ENCODE data around the gene ENKUR. TPM values are rescaled to one million over a fixed set of nuclear protein-coding genes. Genes with fewer than 3 reads are reported as not detected.

Gene ENKUR
- total RNA-seq, 6 experiments from 2014 or later: 0.14 to 0.33 (median 0.23) TPM; not detected in 1

GRCh38 chr10:24981161-24981710 is 34.7 kb downstream of the ENKUR start:
- H3K27me3 Mint-ChIP-seq (ENCODE audit: insufficient read depth): peaks cover 1% of the 10 kb centered on the region; the same call in 1 of the 2 replicates
- DNase-seq: peak; percentile 2
- no peaks in the 10 kb centered on the region for H3K9me3 Mint-ChIP-seq
- TF ChIP-seq CTCF (IDR thresholded peaks at IDR 0.05): no peak
- no peak overlapping the region for H3K4me3 Mint-ChIP-seq
- no peak overlapping the region for H3K27ac Mint-ChIP-seq
- H3K36me3 Mint-ChIP-seq (ENCODE audit: low read depth): no peaks in the 10 kb centered on the region
- H3K4me1 Mint-ChIP-seq (ENCODE audit: low read depth): peaks cover 18% of the 10 kb centered on the region

GRCh38 chr10:24979685-24980084 is 36.3 kb downstream of the ENKUR start:
- Mint-ChIP-seq H3K9me3 (no peaks in the 10 kb centered on the region), H3K27me3 (ENCODE audit: insufficient read depth) (peaks cover 4% of the 10 kb centered on the region), H3K4me1 (ENCODE audit: low read depth) (peaks cover 26% of the 10 kb centered on the region), H3K4me3 (no peak overlapping the region), H3K27ac (no peak overlapping the region), H3K36me3 (ENCODE audit: low read depth) (no peaks in the 10 kb centered on the region)
- DNase-seq: no peak
- TF ChIP-seq CTCF (IDR thresholded peaks at IDR 0.05): no peak

GRCh38 chr10:24974976-24975375 is 41.0 kb downstream of the ENKUR start:
- H3K9me3 Mint-ChIP-seq: no peaks in the 10 kb centered on the region
- TF ChIP-seq CTCF (IDR thresholded peaks at IDR 0.05): peak; percentile 48
- peaks cover 3% of the 10 kb centered on the region; the same call in 1 of the 2 replicates for H3K27me3 Mint-ChIP-seq (ENCODE audit: insufficient read depth)
- peak overlapping the region; percentile 40 for H3K27ac Mint-ChIP-seq
- peak overlapping the region; percentile 22; the same call in 1 of the 2 replicates for H3K4me3 Mint-ChIP-seq
- H3K36me3 Mint-ChIP-seq (ENCODE audit: low read depth): no peaks in the 10 kb centered on the region
- H3K4me1 Mint-ChIP-seq (ENCODE audit: low read depth): peaks cover 17% of the 10 kb centered on the region
- peak; percentile 49 for DNase-seq

GRCh38 chr10:24973163-24973562 is 42.8 kb downstream of the ENKUR start:
- TF ChIP-seq CTCF (IDR thresholded peaks at IDR 0.05): no peak
- Mint-ChIP-seq H3K36me3 (ENCODE audit: low read depth) (no peaks in the 10 kb centered on the region), H3K4me3 (no peak overlapping the region), H3K27me3 (ENCODE audit: insufficient read depth) (peaks cover 3% of the 10 kb centered on the region), H3K4me1 (ENCODE audit: low read depth) (peaks cover 20% of the 10 kb centered on the region), H3K9me3 (no peaks in the 10 kb centered on the region), H3K27ac (no peak overlapping the region)
- no peak for DNase-seq

GRCh38 chr10:24971374-24971773 is 44.6 kb downstream of the ENKUR start:
- no peaks in the 10 kb centered on the region for H3K9me3 Mint-ChIP-seq
- H3K36me3 Mint-ChIP-seq (ENCODE audit: low read depth): no peaks in the 10 kb centered on the region
- H3K4me3 Mint-ChIP-seq: no peak overlapping the region
- peaks cover 20% of the 10 kb centered on the region for H3K4me1 Mint-ChIP-seq (ENCODE audit: low read depth)
- DNase-seq: no peak
- H3K27me3 Mint-ChIP-seq (ENCODE audit: insufficient read depth): peaks cover 3% of the 10 kb centered on the region
- no peak for TF ChIP-seq CTCF (IDR thresholded peaks at IDR 0.05)
- H3K27ac Mint-ChIP-seq: no peak overlapping the region
